CD4-positive, alpha-beta T cell treated with Interleukin-4 for 1 hour (primary cell): ENCODE measurements around the gene NEO1.

Experiments
- DNase-seq, 2 donors: peaks; one replicate each; pipeline ENCODE4 v3.0.0-alpha.2; 2020 to 2022

Gene NEO1

GRCh38 chr15:73033611-73034010, 18.7 kb upstream of the NEO1 start:
- no peak for DNase-seq

GRCh38 chr15:73034221-73034620, 18.0 kb upstream of the NEO1 start:
- no peak for DNase-seq

- no peak for DNase-seq
Observed at GRCh38 chr15:73035221-73035620, 17.0 kb upstream of the NEO1 start.

GRCh38 chr15:73038220-73038619, 14.0 kb upstream of the NEO1 start:
- no peak for DNase-seq

GRCh38 chr15:73046073-73046472, 6.2 kb upstream of the NEO1 start:
- no peak for DNase-seq

GRCh38 chr15:73047882-73048281, 4.4 kb upstream of the NEO1 start:
- no peak for DNase-seq

- no peak for DNase-seq
Observed at GRCh38 chr15:73048624-73049295, 3.5 kb upstream of the NEO1 start.

- no peak for DNase-seq
Observed at GRCh38 chr15:73049564-73050215, 2.6 kb upstream of the NEO1 start.

- DNase-seq: peak in 1 of 2 donors; percentile 13
Observed at GRCh38 chr15:73050561-73051295, 1.5 kb upstream of the NEO1 start.

GRCh38 chr15:73051391-73051806, 864 bp upstream of the NEO1 start:
- no peak for DNase-seq

GRCh38 chr15:73052653-73053397, 562 bp downstream of the NEO1 start:
- DNase-seq: peak in 1 of 2 donors; percentile 35

- DNase-seq: no peak
Observed at GRCh38 chr15:73053398-73053723, 1.1 kb downstream of the NEO1 start.

GRCh38 chr15:73054417-73054953, 2.2 kb downstream of the NEO1 start:
- DNase-seq: no peak

GRCh38 chr15:73056460-73056859, 4.2 kb downstream of the NEO1 start:
- no peak for DNase-seq

GRCh38 chr15:73058437-73058836, 6.2 kb downstream of the NEO1 start:
- DNase-seq: no peak

GRCh38 chr15:73065114-73065513, 12.9 kb downstream of the NEO1 start:
- DNase-seq: no peak

- no peak for DNase-seq
Observed at GRCh38 chr15:73069109-73069508, 16.8 kb downstream of the NEO1 start.

- no peak for DNase-seq
Observed at GRCh38 chr15:73072894-73073293, 20.6 kb downstream of the NEO1 start.

GRCh38 chr15:73074241-73074640, 22.0 kb downstream of the NEO1 start:
- no peak for DNase-seq

GRCh38 chr15:73075160-73075859, 23.0 kb downstream of the NEO1 start:
- DNase-seq: no peak

- no peak for DNase-seq
Observed at GRCh38 chr15:73078291-73078690, 26.0 kb downstream of the NEO1 start.

GRCh38 chr15:73078722-73079121, 26.5 kb downstream of the NEO1 start:
- DNase-seq: no peak

GRCh38 chr15:73079565-73079964, 27.3 kb downstream of the NEO1 start:
- DNase-seq: no peak
